Immature natural killer cell (primary cell): ENCODE results near the gene CCND1. TPM values are rescaled to one million over a fixed set of nuclear protein-coding genes. Genes with fewer than 3 reads are reported as not detected.

Experiments
- DNase-seq, 3 donors: peaks; one replicate each; pipeline ENCODE4 v3.0.0; 2022; ENCODE audit warnings: mixed read lengths in 1 of 3
- H3K27ac Mint-ChIP-seq, 6 donors: one replicate each; pipeline ENCODE4 v1.8.0; 2020; ENCODE audit warnings: mixed read lengths in 6 of 6, mild to moderate bottlenecking in 5 of 6, inconsistent platforms in 4 of 6, moderate library complexity in 3 of 6
- H3K27me3 Mint-ChIP-seq, 3 donors: one replicate each; pipeline ENCODE4 v1.8.0; 2020 to 2021; ENCODE audit warnings: low read depth in 3 of 3, mild to moderate bottlenecking in 3 of 3, mixed read lengths in 3 of 3, moderate library complexity in 3 of 3, inconsistent platforms in 1 of 3
- H3K36me3 Mint-ChIP-seq, 3 donors: one replicate each; pipeline ENCODE4 v1.8.0; 2020; ENCODE audit warnings: mixed read lengths in 3 of 3, inconsistent platforms in 2 of 3, mild to moderate bottlenecking in 2 of 3
- H3K4me1 Mint-ChIP-seq, 2 donors: one replicate each; pipeline ENCODE4 v1.8.0; 2020; ENCODE audit warnings: inconsistent platforms in 2 of 2, mild to moderate bottlenecking in 2 of 2, mixed read lengths in 2 of 2, moderate library complexity in 1 of 2
- H3K4me3 Mint-ChIP-seq, 5 donors: one replicate each; pipeline ENCODE4 v1.8.0; 2020; ENCODE audit warnings: mild to moderate bottlenecking in 5 of 5, mixed read lengths in 5 of 5, inconsistent platforms in 3 of 5, moderate library complexity in 3 of 5
- H3K9me3 Mint-ChIP-seq, 6 donors: one replicate each; pipeline ENCODE4 v1.8.0; 2020; ENCODE audit warnings: mild to moderate bottlenecking in 6 of 6, mixed read lengths in 6 of 6, inconsistent platforms in 4 of 6, moderate library complexity in 3 of 6
- polyA plus RNA-seq, 3 donors: library from polyadenylated mRNA; unstranded; fragments of 300-500 nt; fragmentation: Illumina TruSeq; gene quantifications; one replicate each; pipeline ENCODE4 v1.2.3, GENCODE V29; 2021

The CCND1 gene
- polyA plus RNA-seq, 3 donors from 2014 or later: 0.85 to 1.3 TPM; not detected in 1

- Mint-ChIP-seq H3K27ac (no peak overlapping the region), H3K36me3 (peaks cover 0 to 4% (median 0%) of the 10 kb centered on the region in 3 donors), H3K9me3 (peaks cover 0 to 4% (median under 1%) of the 10 kb centered on the region in 6 donors), H3K4me3 (no peak overlapping the region), H3K4me1 (no peaks in the 10 kb centered on the region), H3K27me3 (peaks cover 8 to 25% (median 14%) of the 10 kb centered on the region in 3 donors)
- no peak for DNase-seq
Measured at GRCh38 chr11:69630017-69630416, 10.9 kb upstream of the CCND1 start.

- Mint-ChIP-seq H3K4me1 (no peaks in the 10 kb centered on the region), H3K27ac (no peak overlapping the region), H3K36me3 (peaks cover 0 to 4% (median 0%) of the 10 kb centered on the region in 3 donors), H3K4me3 (no peak overlapping the region), H3K9me3 (peaks cover 0 to 4% (median under 1%) of the 10 kb centered on the region in 6 donors), H3K27me3 (peaks cover 8 to 28% (median 18%) of the 10 kb centered on the region in 3 donors)
- DNase-seq: no peak
Measured at GRCh38 chr11:69630424-69630823, 10.5 kb upstream of the CCND1 start.

- H3K27me3 Mint-ChIP-seq: peaks cover 8 to 28% (median 26%) of the 10 kb centered on the region in 3 donors
Measured at GRCh38 chr11:69632900-69633299, 8.1 kb upstream of the CCND1 start.

DNA sequence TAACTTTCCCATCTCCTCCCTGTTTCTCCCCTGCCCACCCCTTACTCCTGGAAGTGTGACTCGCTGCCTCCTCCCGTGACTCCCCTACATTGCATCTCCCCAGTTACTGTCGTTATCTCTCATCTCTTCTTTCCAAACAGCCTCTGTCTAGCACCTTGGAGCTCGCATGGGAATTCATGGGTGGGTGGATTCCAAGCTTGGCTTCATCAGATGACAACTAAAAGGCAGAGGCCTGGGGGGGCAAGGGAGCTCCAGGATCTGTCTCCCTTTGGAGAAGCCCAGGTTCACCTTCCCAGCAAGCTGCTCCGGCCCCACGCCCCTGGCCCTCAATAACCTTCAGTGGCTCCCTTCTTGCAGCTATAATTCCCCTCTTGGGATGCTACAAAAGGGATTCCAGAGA, 6.9 kb upstream of the CCND1 start:
- Mint-ChIP-seq H3K27ac (no peak overlapping the region), H3K9me3 (peaks cover 0 to 4% (median under 1%) of the 10 kb centered on the region in 6 donors), H3K4me3 (no peak overlapping the region), H3K27me3 (peaks cover 11 to 30% (median 29%) of the 10 kb centered on the region in 3 donors), H3K36me3 (peaks cover 0 to 4% (median 0%) of the 10 kb centered on the region in 3 donors), H3K4me1 (peaks cover 0 to 15% of the 10 kb centered on the region in 2 donors)
- no peak for DNase-seq

More at GRCh38 chr11:69632900-69633299, 8.1 kb upstream of the CCND1 start:
- no peak for DNase-seq
- peaks cover 0 to 4% (median under 1%) of the 10 kb centered on the region in 6 donors for H3K9me3 Mint-ChIP-seq
- no peak overlapping the region for H3K27ac Mint-ChIP-seq
- peaks cover 0 to 12% of the 10 kb centered on the region in 2 donors for H3K4me1 Mint-ChIP-seq
- H3K36me3 Mint-ChIP-seq: peaks cover 0 to 4% (median 0%) of the 10 kb centered on the region in 3 donors
- no peak overlapping the region for H3K4me3 Mint-ChIP-seq

- H3K27me3 Mint-ChIP-seq: peaks cover 8 to 31% (median 30%) of the 10 kb centered on the region in 3 donors
- peaks cover 0 to 2% (median 0%) of the 10 kb centered on the region in 6 donors for H3K9me3 Mint-ChIP-seq
- H3K4me3 Mint-ChIP-seq: no peak overlapping the region
- H3K36me3 Mint-ChIP-seq: peaks cover 0 to 4% (median 0%) of the 10 kb centered on the region in 3 donors
- no peak overlapping the region for H3K27ac Mint-ChIP-seq
- no peak for DNase-seq
- peaks cover 0 to 15% of the 10 kb centered on the region in 2 donors for H3K4me1 Mint-ChIP-seq
Measured at GRCh38 chr11:69634590-69634989, 6.4 kb upstream of the CCND1 start.

GRCh38 chr11:69635195-69635594, 5.8 kb upstream of the CCND1 start:
- Mint-ChIP-seq H3K27me3 (peaks cover 10 to 37% (median 32%) of the 10 kb centered on the region in 3 donors), H3K4me3 (no peak overlapping the region), H3K4me1 (peaks cover 5 to 16% of the 10 kb centered on the region in 2 donors), H3K27ac (no peak overlapping the region), H3K9me3 (peaks cover 0 to 2% (median 0%) of the 10 kb centered on the region in 6 donors), H3K36me3 (peaks cover 0 to 4% (median 0%) of the 10 kb centered on the region in 3 donors)
- no peak for DNase-seq

GRCh38 chr11:69635804-69636511, 5.0 kb upstream of the CCND1 start:
- H3K4me1 Mint-ChIP-seq: peaks cover 12 to 21% of the 10 kb centered on the region in 2 donors
- H3K27ac Mint-ChIP-seq: no peak overlapping the region
- peaks cover 0 to 4% (median 0%) of the 10 kb centered on the region in 3 donors for H3K36me3 Mint-ChIP-seq
- peak overlapping the region in 3 of 5 donors; percentile 7 to 55 (median 17) for H3K4me3 Mint-ChIP-seq
- H3K27me3 Mint-ChIP-seq: peaks cover 14 to 42% (median 35%) of the 10 kb centered on the region in 3 donors
- DNase-seq: no peak
- H3K9me3 Mint-ChIP-seq: peaks cover 0 to 2% (median 0%) of the 10 kb centered on the region in 6 donors

DNA sequence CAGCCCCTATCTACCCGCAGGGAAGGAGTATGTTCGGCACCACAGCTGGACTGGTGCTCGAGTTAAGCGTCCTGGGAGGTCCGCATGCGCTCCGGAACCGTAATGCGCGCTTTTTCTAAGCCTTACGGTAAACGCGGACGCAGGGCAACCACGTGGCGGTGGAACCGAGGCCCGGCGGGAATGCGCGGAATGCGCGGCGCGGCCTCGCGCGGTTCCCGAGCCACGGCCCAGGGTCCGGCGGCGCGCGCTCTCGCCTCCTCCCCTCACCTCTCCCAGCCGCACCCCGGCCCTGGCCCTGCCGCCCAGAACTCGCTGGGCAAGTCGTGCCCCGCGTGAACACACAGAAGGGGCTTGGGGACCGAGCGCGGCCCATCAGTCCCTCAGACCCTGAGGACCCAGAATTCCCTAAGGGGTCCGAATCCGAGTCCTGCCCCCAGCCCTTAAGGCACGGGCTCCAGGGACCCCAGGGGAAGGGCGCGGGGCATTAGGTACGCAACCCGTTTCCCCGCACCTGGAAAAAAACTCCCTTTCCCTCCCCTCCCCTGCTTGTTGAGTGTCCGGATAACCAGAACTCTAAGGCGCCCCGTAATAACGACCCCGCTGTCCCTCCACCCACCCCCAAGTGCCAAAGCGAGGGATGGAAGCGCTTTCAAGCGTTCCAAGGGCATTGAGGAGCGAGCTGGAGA, 4.3 kb upstream of the CCND1 start:
- H3K27me3 Mint-ChIP-seq: peaks cover 15 to 44% (median 40%) of the 10 kb centered on the region in 3 donors
- peak overlapping the region in 4 of 5 donors; percentile 20 to 55 (median 27) for H3K4me3 Mint-ChIP-seq
- H3K4me1 Mint-ChIP-seq: peaks cover 18 to 27% of the 10 kb centered on the region in 2 donors
- H3K27ac Mint-ChIP-seq: no peak overlapping the region
- H3K36me3 Mint-ChIP-seq: no peaks in the 10 kb centered on the region
- DNase-seq: no peak
- H3K9me3 Mint-ChIP-seq: peaks cover 0 to 1% (median 0%) of the 10 kb centered on the region in 6 donors

- H3K4me3 Mint-ChIP-seq: peak overlapping the region in 4 of 5 donors; percentile 38 to 63 (median 49)
- DNase-seq: no peak
- H3K36me3 Mint-ChIP-seq: no peaks in the 10 kb centered on the region
- H3K27me3 Mint-ChIP-seq: peaks cover 15 to 42% (median 38%) of the 10 kb centered on the region in 3 donors
- H3K4me1 Mint-ChIP-seq: peaks cover 18 to 27% of the 10 kb centered on the region in 2 donors
- peaks cover 0 to 1% (median 0%) of the 10 kb centered on the region in 6 donors for H3K9me3 Mint-ChIP-seq
- H3K27ac Mint-ChIP-seq: no peak overlapping the region
Measured at GRCh38 chr11:69637198-69637940, 3.6 kb upstream of the CCND1 start.

GRCh38 chr11:69637941-69638871, 2.8 kb upstream of the CCND1 start:
- Mint-ChIP-seq H3K9me3 (peaks cover 0 to 1% (median 0%) of the 10 kb centered on the region in 6 donors), H3K4me3 (peak overlapping the region in 4 of 5 donors; percentile 17 to 57 (median 45)), H3K27ac (no peak overlapping the region), H3K36me3 (no peaks in the 10 kb centered on the region), H3K27me3 (peaks cover 15 to 44% (median 37%) of the 10 kb centered on the region in 3 donors), H3K4me1 (peaks cover 18 to 27% of the 10 kb centered on the region in 2 donors)
- no peak for DNase-seq

DNA sequence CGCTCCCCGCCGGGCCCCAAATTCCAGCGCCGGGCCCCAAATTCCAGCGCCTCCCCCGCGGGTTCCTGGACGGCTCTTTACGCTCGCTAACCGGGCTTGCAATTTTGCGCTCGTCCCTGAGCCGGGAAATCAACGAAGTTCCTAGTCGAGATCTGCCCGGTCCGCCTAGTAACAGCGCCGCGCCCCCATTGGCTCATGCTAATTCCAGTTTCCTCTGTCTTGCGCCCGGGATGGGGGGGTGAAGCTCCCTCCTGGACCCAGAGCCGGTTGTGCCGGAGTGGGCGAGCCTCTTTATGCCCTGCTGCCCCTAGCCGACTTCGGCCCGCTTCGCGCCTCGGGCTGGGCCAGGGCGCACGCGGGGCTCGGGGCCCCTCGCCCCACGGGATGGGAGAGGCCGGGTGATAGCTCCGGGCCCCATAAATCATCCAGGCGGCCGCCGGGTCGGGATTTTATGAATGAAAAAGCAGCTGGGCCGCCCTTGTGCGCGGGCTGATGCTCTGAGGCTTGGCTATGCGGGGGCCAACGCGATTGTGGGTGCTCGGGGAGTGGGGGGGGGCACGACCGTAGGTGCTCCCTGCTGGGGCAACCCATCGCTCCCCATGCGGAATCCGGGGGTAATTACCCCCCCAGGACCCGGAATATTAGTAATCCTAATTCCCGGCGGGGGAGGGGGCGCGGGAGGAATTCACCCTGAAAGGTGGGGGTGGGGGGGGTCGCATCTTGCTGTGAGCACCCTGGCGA, 1.8 kb upstream of the CCND1 start:
- H3K36me3 Mint-ChIP-seq: no peaks in the 10 kb centered on the region
- no peak overlapping the region for H3K27ac Mint-ChIP-seq

GRCh38 chr11:69639831-69640230, 1.1 kb upstream of the CCND1 start:
- no peak for DNase-seq
- H3K9me3 Mint-ChIP-seq: peaks cover 0 to 1% (median 0%) of the 10 kb centered on the region in 6 donors
- peaks cover 12 to 37% (median 32%) of the 10 kb centered on the region in 3 donors for H3K27me3 Mint-ChIP-seq
- peak overlapping the region in 4 of 5 donors; percentile 32 to 74 (median 54) for H3K4me3 Mint-ChIP-seq
- H3K27ac Mint-ChIP-seq: no peak overlapping the region
- no peaks in the 10 kb centered on the region for H3K36me3 Mint-ChIP-seq
- peaks cover 18 to 27% of the 10 kb centered on the region in 2 donors for H3K4me1 Mint-ChIP-seq

More for the DNA sequence above, 1.8 kb upstream of the CCND1 start:
- peaks cover 0 to 1% (median 0%) of the 10 kb centered on the region in 6 donors for H3K9me3 Mint-ChIP-seq
- H3K4me1 Mint-ChIP-seq: peaks cover 18 to 27% of the 10 kb centered on the region in 2 donors
- no peak for DNase-seq
- peak overlapping the region in 3 of 5 donors; percentile 45 to 74 (median 56) for H3K4me3 Mint-ChIP-seq
- H3K27me3 Mint-ChIP-seq: peaks cover 15 to 40% (median 32%) of the 10 kb centered on the region in 3 donors
